C4-2B (cell line): ENCODE results near the gene DPYSL5.

Source experiments
- CTCF ChIP-seq: fragments of 450-650 bp; conservative IDR thresholded peaks from 2 replicates; pipeline ENCODE4 v1.5.1; 2017; ENCODE audit warnings: mild to moderate bottlenecking
- ZFX ChIP-seq: fragments of 450-650 bp; IDR thresholded peaks from 2 replicates; pipeline ENCODE4 v1.6.1; 2017

GRCh38 chr2:26847655-26848335 is at the start of gene DPYSL5:
- TF ChIP-seq CTCF (no peak), ZFX (no peak)
